GM19193 (cell line): ENCODE measurements around the gene TSPAN7.

ENCODE experiments used
- POLR2A ChIP-seq: IDR thresholded peaks from 4 replicates; pipeline ENCODE4 v1.6.1; 2011; ENCODE audit not compliant: insufficient read depth, insufficient read length; ENCODE audit errors: extremely low read depth

Gene TSPAN7

GRCh38 chrX:38561126-38561868, at the start of gene TSPAN7:
TSPAN7 (plus strand) TSS chrX:38561542; CDS start chrX:38561547, 5 bp downstream.
- TF ChIP-seq POLR2A: no peak

- no peak for TF ChIP-seq POLR2A
These were observed 48.1 kb upstream of the TSPAN7 start for GRCh38 chrX:38513112-38513742.

GRCh38 chrX:38514016-38514854, 47.1 kb upstream of the TSPAN7 start:
- TF ChIP-seq POLR2A: no peak

- no peak for TF ChIP-seq POLR2A
These were observed 46.1 kb upstream of the TSPAN7 start for GRCh38 chrX:38515291-38515690.

GRCh38 chrX:38516196-38516774, 45.1 kb upstream of the TSPAN7 start:
- TF ChIP-seq POLR2A: no peak

- no peak for TF ChIP-seq POLR2A
These were observed 41.7 kb upstream of the TSPAN7 start for GRCh38 chrX:38519651-38520050.

- no peak for TF ChIP-seq POLR2A
These were observed 23.2 kb upstream of the TSPAN7 start for GRCh38 chrX:38538134-38538533.

- TF ChIP-seq POLR2A: no peak
These were observed 21.6 kb upstream of the TSPAN7 start for GRCh38 chrX:38539748-38540147.

GRCh38 chrX:38548508-38548907, 12.8 kb upstream of the TSPAN7 start:
- TF ChIP-seq POLR2A: no peak

- no peak for TF ChIP-seq POLR2A
These were observed 8.6 kb upstream of the TSPAN7 start for GRCh38 chrX:38552721-38553120.

- no peak for TF ChIP-seq POLR2A
These were observed 2.7 kb upstream of the TSPAN7 start for GRCh38 chrX:38558686-38559085.

GRCh38 chrX:38560776-38561125, 591 bp upstream of the TSPAN7 start:
- no peak for TF ChIP-seq POLR2A

GRCh38 chrX:38561951-38562719, 793 bp downstream of the TSPAN7 start:
- TF ChIP-seq POLR2A: no peak

GRCh38 chrX:38563030-38563429, 1.7 kb downstream of the TSPAN7 start:
- no peak for TF ChIP-seq POLR2A

- no peak for TF ChIP-seq POLR2A
These were observed 9.1 kb downstream of the TSPAN7 start for GRCh38 chrX:38570396-38570795.

GRCh38 chrX:38571058-38571457, 9.7 kb downstream of the TSPAN7 start:
- no peak for TF ChIP-seq POLR2A
